HG02943 (cell line): ENCODE results near the gene ACIN1.
"Not testable (repeated sequence)": the region's sequence is repeated elsewhere in the genome, so short reads cannot be mapped to it uniquely, and the experiment has no call there.

ENCODE experiments used
- ATAC-seq: cut with Tn5 transposase; IDR thresholded peaks from one replicate; pipeline ENCODE4 v1.9.1; 2021; ENCODE audit warnings: mild to moderate bottlenecking, low read depth, moderate library complexity; ENCODE audit not compliant: unreplicated experiment

The ACIN1 gene

DNA sequence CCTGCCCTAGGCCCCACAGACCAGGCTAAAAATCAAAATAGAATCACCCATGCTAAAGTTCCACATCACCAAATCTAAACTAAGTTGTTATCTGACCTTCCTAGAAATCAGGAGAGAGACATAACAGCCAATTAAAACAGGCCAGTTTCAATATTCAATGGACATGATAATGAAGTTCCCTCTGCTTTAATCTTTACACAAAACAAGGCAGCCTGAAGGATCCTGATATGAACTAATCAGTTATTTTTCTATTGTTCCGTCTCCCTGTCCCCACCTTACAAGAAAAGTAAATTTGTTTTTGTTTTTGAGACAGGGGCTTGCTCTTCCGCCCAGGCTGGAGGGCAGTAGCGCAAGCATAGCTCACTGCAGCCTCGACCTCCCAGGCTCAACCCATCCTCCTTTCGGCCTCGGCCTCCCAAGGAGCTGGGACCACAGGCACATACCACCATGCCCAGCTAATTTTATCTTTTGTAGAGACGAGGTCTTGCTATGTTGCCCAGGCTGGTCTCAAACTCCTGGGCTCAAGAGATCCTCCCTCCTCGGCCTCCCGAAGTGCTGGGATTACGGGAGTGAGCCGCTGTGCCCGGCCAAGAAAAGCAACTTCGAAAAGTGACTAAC is 29.5 kb upstream of the ACIN1 start:
- no peak for ATAC-seq

DNA sequence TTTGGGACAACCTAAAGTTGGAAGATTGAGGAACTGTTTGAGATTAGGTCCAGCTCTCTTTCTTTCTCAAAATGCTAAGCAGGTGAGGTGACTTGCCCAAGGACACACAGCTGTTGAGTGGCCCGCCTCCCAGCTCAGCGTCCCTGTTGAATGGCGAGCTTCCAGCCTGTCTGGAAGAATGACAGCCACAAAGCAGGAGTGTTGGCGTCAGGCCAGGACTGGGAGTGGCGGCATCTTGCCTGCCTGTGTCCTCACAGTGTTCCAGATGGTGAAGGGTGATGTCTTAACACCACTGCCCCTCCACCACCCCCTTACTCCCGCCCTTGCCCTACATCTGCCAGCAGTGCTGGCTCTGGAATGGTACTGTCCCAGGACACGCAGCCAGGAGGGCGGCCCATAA is 28.5 kb upstream of the ACIN1 start:
- ATAC-seq = no peak

DNA sequence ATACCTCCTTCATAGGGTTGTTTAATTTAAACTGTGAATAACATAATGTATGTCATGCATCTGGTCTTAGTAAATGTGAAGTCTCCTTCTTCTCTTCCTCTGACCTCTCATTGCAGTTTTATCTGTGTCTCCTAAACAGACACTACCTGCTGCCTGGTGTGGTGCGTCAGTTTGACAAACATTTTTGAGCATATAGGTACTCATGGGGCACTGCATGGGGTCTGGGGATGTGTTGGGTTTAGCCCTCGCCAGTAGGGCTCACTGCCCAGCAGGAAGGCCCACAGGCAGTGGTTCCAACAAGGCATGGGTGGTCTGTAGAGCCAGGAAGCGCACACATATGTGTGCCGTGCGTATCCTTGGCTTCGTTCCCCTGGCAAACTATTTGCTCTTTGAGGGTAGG is 27.1 kb upstream of the ACIN1 start:
- ATAC-seq = no peak

DNA sequence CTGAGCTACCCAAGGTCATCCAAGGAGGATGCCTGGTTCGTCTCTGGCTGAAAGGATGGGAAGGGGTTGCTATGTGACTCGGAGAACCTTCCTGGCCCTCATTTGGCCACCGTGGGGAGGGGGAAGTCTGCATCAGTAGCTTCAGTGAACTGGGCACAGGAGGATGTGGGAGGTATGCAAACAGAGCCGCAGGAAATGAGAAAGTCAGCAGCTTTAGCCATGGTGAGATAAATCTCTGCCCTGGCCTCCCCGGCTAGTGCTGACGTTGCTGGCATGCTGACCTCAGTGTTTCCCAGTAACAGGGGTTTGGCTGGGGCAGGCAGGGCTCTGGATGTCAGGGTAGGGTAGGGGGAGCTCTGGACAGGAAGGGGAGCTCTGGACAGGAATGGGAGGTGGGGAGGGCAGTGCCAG is 26.4 kb upstream of the ACIN1 start:
- ATAC-seq = no peak

DNA sequence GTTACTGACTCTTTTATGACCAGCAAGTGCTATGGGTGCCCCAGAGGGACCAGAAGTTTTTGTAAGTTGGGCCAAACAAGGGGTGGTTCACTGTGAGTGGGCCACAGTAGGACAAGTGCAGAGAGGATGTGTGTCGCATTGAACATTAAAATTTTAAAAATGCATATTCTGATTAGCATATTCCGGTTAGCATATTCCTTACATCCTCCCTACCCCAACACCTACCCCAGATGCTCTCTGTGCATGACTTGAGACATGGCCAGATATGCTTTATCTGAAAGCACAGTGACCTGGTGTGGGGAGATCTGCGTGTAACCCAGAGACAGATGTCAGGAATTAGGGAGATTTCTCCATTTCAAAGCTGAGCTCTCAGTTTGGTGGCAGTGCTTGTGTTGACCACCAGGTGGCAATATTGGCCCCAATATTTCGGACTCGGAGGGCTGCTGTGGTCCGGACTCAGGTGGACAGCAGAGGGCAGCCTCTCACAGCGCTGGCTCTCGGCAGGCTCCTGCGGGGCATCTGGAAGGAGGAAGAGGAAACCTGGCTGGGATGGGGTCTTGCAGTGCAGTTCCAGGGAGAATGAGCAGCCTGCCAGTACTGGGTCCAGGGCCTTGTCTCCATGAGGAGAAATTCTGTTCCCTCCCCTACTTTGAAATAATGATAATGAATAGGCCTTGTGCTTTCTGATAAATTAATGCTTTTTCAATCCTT is 25.8 kb upstream of the ACIN1 start:
- no peak for ATAC-seq

DNA sequence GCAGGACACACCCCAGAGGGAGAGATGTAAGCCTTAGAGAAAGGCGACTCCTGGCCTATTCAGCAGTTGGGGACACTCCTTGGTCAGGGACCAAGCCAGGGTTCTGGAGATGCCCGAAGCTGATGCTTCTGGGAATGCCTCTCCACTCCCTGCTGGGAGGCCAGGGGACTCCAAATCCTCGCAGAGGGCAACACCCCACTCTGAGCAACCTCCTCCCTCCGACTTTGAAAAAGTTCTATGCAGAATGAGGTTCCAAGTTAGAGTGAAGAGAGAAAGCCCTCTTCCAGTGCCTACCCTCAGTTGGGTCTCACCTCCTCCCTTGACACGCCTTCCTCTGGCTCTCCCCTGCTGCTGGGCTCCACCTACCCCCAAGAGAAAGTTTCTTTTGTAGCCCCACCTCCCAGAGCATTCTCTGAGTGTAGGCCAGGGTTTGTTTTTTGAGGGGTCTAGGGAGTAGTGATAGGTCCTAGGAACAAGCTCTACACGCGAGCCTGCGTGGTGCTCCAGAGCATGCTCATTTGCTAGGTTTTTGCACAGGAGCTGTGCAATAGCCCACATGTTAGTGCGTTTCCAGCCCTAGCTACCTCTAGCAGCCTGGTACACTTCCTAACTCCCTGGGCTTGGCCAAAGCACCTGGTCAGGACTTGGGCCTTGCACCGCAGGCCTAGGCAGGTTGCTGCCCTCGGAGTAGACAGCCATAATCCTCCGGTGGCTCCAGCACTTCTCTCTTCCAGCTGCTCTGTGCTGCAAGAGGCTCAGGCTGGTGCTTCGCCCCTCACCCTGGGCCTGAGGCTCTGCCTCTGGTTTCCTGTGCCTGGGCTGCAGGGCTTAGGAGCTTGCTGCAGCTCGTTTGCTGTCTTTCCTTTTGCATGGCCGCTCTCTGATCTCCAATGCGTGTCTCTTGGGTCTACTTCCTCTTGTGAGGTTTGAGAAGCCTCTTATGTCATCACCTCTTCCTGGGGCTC is 24.7 kb upstream of the ACIN1 start:
- no peak for ATAC-seq

DNA sequence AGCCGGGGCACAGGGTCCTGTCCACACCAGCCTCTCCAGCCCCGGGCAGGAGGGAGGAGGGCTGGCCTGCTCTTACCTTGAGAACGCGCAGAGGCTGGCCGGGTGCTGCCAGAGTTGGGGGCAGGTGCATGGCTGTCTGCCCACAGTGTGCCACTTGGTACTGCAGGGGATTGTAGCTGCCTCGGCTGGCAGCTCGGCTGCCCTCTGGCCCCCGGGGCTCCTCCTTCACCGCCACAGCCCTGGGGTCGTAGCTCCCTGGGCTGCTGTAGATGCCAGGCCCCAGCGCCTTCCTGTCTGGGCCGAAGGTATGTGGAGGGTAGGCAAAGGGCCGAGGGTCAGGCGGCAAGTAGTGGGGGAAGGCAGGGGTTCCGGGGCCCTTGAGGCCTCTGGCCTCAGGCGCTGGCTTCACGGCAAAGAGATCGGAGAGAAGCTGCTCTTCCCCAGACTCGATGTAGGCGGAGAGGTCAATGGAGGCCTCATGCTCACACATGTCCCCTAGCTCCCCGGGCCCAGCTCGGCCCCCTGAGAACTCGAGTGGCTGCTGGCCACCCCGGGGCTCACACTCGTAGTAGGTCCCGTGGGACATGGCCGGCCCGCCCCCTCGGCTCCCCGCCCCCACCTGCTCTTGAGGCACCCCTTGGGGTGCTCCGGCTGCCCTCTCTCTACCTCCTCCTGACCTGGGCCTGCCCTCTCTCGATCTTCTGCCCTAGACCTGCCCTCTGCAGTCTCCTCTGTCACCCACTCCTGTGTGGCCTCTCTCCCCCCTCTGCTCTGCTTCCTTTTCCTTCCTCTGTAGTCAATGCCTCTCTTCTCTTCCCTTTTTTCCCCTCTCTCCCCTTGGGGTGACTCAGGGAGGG is 23.8 kb upstream of the ACIN1 start, which contains the start of gene CEBPE:
CEBPE (minus strand) TSS at position 750 of the 857 bp plus-strand sequence; CDS start at position 586, 164 bp downstream.
- no peak for ATAC-seq

DNA sequence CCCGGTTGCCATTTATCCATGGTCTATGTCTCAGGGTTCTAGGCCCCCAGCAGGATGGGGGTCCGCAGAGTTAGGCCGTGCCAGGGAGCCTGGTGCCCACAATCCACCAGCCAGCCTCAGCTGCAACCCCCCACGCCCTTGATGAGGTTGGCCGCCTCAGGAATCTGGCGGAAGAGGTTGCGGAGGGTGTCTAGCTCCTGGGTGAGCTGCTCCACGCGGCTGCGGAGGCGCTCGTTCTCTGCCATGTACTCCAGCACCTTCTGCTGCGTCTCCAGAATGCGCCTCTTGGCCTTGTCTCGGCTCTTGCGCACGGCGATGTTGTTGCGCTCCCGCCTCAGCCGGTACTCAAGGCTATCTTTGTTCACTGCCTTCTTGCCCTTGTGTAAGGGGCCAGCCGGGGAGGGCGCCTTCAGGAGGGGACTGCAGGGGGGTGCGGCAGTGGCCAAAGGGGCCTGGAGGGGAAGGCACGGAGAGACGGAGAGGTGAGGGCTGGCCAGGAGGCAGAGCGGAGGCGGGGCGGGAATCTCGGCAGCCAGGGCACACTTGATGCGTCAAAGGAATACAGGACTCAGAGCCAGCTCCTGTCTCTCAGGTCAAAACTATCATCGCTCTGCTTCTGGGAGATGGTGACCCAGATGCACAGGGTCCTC is 22.6 kb upstream of the ACIN1 start:
- ATAC-seq = no peak

DNA sequence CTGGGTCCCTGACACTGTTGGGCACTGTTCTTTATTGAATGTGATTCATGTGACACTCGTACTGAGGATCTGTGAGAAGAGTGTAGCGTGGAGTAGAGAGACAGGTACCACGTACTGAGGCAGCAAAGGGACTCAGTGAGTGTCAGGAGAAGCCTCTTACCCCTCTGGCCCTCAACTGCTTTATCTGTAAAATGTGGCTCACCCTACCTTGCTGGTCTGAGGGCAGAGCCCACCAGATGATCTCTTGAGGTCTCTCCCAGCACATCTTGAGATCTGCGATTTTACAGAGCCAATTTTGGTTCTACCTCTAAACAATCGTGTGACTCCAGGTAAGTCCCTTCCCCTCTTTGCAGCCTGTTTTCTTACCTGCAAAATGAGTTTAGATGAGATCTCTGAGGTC is 21.0 kb upstream of the ACIN1 start:
- ATAC-seq = no peak

DNA sequence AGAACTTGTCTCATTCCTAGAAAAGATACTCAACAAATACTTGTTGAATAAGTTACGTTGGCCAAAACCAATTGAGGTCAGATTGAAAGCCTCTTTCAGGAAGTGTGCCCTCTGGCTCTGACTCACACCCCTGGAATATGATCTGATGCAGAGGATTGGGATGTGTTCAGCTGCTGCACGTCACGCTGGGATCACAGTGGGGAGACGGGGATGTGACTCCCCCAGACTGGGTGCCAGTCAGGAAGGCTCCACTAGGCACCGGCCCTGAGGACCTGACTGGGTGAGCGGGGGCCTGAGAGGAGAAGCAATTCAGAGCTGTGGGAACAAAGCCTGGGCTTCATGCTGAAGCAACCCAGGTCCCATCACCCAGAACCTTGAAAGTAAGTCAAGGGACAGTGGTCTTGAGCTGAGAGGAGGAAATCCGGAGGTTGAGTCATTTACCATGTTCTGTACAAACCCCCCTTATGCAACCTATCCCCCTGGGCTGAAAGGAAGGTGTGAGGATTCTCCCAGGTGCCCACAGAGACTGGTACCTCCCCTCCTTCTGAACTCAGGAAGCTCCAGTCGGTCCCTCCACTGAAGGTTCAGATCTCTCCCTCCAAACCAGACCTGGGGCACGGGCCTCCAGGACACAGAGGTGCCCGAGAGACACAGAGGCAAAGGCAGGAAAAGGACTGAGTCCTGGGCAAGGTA is 20.2 kb upstream of the ACIN1 start:
- no peak for ATAC-seq

DNA sequence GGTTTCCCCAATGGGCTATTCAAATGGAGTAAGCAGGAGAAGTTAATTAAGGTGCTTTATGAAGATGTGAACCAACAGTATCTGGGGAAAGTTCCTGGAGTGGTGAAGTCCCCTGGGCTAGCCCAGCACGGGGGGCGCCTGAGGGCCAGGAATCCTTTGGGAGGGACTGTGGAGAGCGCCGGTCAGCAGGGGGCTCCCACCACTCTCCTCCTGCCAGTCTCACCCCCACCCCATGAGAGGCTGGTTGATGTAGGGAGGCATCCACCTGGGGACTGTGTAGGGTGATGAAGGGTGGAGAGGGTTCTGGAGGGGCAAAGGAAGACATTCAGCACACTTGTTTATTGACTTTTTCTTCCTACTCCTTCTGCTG is 19.7 kb upstream of the ACIN1 start:
- no peak for ATAC-seq

DNA sequence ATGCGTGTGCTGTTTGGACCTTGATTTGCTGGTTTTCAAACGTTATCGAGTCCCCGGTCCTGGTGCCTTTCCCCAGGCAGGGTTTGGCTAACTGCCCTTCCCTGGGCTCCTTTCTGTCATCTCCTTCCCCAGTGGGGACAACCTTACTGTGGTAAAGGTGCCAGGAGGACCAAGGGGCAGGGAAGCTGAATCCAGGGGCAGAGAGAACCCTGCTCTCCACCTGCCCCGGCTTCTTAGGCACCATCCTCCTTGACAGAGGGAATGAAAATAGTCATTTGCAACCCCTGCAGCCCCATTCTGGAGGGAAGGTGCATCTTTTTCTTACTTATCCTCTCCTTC is 19.2 kb upstream of the ACIN1 start:
- ATAC-seq = no peak

DNA sequence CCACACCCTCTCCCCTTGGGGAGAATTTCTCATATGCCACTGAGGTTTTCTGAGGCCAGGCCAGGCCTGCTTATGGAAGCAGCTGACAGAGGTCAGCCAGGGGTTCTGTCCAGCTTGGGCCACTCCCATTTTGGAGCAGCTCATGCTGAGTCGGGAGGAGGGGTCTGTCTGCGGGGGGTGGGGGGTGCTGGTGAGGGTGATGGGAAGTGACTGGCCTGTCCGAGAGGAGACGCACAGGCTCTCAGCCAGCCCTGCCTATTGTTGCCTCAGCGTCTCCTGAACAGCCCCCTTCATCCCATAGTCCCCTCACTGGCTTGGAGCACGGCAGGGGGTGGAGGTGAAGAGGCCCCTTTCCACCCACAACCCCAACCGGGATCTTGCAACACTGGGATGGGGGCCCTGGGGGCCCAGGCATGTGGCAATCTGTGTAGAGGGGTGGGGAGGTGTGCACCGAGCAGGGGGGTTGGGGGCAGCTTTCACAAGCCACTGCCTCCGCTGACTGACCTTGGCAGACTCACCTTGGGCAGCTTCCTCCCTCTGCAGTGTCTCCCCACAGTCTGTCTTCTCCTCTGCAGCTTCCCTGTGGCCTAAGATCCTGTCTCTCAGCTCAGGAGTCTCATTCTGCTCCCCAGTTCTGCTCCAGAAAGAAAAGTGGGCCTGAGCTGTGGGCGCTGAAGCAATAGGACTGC is 18.6 kb upstream of the ACIN1 start:
- ATAC-seq = no peak

DNA sequence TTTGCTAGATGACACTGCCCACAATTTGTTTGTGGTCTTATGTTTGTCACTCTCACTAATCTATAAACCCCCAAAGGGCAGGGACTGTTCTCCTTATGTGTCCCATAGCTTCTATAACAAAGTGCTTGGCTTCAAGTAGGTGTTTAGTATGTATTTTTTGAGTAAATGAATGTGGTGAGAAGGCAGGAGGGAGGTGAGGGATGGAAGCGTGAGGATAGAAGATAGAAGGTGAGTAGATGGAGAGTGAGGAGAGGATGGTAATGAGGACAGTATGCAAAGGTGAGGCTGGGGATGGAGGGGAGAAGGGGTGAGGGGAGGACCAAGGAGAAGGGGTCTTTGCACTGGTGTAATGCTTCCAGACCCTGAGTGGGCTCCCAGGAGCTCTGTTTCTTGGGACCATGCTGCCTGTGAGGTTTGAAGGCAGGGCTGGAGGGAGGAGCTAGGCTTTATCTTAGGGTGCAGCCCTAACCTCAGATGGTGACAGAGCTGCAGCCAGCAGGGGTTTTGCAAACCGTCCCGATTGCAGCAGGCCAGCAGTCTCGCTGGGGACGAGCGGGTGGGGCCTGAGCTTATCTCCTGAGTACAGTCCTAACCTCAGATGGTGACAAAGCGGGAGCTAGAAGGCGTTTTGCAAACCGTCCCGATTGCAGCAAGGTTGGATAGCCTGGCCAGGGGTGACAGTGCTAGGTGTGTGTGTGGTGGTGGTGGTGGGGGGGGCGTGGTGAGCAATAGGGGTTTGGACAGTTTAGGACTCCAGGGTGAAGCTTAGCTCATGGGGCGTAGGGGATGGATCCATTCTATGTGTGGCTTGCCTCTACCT is 17.6 kb upstream of the ACIN1 start:
- ATAC-seq = no peak

DNA sequence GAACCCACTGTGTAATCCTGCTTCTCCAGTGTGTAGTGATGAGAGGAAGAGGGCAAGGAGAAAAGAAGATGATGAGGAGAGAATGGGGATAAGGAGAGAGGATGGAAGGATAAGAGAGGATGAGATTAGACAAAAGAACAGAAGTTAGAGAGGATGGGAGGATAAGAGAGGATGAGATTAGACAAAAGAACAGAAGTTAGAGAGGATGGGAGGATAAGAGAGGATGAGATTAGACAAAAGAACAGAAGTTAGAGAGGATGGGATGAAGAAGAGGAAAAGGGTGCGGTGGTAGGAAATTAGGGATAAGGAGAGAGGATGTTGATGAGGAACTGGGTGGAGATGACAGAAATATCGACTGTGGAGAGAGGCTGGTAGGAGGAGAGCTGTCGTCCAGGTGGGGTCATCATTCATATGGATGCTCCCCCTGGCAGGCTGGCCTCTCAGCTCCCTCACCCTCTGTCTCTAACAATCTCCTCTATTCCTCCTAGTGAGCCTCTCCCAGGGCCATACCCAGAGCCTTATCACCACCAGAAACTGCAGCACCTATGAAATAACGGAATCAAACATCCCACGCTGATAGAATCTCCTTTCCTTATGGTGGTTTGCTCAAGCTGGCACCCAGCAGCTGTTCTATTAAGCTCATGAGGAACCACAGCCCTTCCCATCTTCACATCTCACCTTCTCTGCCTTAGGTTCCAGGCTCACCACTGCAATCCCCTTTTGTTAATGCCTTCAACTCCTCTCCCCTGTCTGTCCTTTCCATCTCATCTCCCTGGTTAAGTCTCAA is 15.8 kb upstream of the ACIN1 start:
- ATAC-seq = no peak

DNA sequence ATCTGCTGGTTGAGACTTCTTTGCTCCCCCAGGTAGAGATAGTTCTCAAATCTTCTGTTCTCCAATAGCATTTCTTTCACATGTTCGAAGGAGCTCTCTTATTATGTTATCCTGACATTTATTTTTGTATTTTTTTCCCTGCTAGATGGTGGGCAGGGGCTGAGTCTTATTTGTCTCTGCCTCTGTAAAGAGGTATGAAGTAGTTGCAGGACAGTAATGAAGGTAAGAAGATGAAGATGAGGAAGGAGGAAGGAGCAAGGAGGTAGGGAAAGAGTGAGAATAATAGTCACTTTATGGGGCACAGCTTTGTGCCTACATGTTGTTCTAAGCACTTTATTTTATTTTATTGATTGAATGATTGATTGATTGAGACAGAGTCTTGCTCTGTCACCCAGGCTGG is 14.8 kb upstream of the ACIN1 start:
- no peak for ATAC-seq

DNA sequence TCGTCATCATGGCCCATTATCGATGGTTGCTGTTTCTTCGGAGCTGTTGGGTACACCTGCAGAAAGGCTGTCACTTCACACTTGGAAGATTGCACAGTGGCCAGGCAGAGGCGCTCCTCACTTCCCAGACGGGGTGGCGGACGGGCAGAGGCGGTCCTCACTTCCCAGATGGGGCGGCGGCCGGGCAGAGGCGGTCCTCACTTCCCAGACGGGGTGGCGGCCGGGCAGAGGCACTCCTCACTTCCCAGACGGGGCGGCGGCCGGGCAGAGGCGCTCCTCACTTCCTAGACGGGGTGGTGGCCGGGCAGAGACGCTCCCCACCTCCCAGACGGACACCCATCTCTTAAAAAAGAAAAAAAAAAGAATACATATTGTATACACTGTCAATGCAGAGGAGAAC is 13.2 kb upstream of the ACIN1 start:
- not testable (repeated sequence) for ATAC-seq
